IPS DF 4.7 (cell line): ENCODE data around the gene DAP.
"Not testable (repeated sequence)": the region's sequence is repeated elsewhere in the genome, so short reads cannot be mapped to it uniquely, and the experiment has no call there.

ENCODE experiments used
- DNase-seq: peaks from one replicate; pipeline ENCODE4 v3.0.0-alpha.2; 2013; ENCODE audit warnings: low spot score; ENCODE audit errors: extremely low read depth

The DAP gene

DNA sequence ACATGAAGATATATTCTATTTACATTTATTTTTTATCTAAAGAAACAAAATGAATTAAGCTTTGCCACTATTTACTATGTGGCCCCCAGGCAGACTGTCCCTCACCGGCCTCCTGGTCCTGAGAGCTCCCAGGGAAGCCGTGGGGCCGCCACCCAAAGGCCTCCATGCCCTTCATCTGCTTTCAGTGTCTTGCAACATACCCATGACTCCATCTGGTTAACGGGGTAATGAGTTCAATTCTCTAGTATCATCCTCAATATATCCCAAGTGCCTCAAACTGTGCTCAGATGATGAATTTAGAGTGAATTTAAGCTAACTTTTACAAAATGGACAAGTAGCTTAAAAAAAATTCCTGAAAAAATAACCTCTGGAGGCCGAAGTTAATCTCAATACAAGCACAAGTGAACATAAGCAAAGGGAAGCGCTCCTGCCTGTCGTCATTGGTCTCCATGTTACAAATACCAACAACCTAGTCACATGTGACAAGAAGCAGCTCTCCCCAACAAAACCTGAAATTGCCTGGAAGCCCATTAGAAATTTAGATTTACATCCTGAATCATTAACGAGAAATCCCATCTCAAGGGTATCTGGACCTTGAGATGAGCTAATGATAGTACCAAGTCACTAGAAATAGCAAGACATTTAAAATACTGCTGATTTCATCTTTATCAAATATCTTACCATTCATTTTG, 26.1 kb downstream of the DAP start:
- DNase-seq, result no peak

- no peak for DNase-seq
Measured at GRCh38 chr5:10734037-10734709, 26.9 kb downstream of the DAP start.

GRCh38 chr5:10733426-10733825, 27.6 kb downstream of the DAP start:
- DNase-seq, result no peak

DNA sequence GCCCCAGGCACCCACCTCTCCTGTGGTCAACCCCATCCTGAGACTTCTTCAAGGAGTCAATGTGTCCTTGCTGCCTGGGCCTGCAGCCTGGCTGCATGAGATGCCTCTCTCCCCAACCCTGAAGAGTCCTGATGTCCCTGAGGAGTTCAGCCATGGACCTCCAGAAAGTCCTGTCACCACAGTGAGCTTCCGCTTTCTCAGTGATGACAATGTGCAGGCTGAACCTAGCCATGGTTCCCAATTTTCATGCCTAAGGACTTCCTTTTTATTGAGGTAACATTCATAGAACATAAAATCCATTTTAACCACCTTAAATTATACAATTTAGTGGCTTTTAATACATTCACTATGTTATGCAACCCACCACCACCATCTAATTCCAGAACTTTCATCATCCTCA, 29.1 kb downstream of the DAP start:
- no peak for DNase-seq

GRCh38 chr5:10730043-10730351, 31.0 kb downstream of the DAP start:
- no peak for DNase-seq

DNA sequence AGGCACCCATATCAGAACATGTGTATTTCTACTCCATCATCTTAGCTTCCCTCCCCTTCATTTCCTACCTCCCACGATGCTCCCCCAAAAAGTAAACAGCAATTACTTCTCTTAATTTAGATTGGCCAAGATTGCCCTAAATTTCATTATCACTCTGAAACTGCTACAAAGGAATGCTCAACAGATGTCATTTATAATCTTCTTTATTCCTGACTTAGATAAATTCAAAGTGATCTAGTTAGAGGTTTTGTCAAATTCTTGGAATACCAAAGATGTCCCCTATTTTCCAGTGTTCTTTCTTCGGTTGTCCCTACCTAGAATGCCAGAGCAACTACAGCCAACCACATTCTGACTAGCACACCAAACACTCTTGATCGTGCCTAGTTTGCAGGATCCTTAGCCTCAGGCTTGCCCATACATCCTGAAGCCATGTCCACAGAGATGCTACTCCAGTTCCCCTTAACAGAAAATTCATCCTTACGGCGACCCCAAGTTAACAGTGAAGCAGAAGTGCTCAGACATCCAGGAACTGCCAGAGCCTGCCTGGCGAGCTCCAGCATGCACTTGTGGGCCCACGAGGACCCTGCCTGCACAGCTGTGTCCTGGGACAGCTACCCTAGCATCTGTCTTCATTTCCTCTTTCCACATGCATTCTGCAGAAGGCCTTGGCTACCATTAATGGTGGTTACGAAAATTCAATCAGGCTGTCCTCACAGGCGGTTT, 31.6 kb downstream of the DAP start:
- DNase-seq, result no peak

DNA sequence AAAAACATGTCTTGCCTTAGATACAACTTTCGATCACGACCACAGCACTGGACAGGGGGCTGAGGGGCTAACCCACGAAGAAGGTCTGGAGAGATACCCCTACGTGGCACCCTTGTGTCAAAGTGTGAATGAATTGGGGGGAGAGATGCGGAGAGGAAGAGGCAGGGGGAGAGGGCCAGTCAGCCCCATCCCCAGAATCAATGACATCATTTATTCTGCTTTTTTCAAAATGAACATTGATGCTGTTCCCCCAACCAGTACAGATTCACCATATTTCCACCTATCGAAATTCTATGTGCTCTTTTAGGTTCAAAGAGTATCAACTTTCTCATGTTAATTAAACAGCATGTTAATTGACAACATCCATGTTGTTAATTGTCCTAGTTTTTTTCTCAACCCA, 32.4 kb downstream of the DAP start:
- no peak for DNase-seq

- DNase-seq, result no peak
Measured at GRCh38 chr5:10727861-10728260, 33.2 kb downstream of the DAP start.

- DNase-seq, result no peak
Measured at GRCh38 chr5:10726913-10727517, 34.0 kb downstream of the DAP start.

GRCh38 chr5:10726179-10726912, 34.7 kb downstream of the DAP start:
- no peak for DNase-seq

- no peak for DNase-seq
Measured at GRCh38 chr5:10725636-10726035, 35.4 kb downstream of the DAP start.

DNA sequence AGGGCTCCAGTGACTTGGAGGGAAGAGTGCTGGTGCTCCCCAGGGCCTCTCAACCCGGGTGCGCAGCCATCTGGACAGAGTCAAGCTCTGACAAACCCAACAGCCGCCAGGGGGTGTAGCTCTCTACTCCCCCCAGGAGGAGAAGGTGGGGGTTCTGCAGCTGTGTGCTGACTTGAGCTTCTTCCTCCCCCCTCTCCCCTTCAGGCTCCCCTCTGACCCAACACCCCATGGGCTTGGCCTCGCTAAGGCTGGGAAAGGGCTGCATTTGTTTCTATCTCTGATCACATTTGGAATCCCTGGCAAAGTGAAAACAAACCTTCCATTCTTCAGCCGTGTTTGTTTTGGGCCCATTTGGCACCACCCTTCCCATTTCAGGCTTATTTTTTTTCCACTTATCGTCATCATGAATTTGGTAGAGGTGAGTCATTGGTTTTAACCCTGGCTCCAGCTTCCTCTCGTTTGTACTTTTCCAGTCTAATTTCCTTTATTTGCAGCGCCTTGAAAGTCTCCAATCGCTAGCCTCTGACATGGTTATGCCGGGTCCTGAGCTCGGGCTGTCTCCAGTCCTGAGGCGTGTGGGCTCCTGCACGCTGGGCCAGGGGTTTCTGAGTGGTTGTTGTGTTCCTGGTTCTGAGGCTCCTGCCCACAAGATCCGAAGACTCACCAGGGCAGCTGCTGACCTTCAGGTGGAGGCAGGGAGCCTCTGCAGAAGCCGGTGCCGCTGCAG, 36.1 kb downstream of the DAP start:
- no peak for DNase-seq

DNA sequence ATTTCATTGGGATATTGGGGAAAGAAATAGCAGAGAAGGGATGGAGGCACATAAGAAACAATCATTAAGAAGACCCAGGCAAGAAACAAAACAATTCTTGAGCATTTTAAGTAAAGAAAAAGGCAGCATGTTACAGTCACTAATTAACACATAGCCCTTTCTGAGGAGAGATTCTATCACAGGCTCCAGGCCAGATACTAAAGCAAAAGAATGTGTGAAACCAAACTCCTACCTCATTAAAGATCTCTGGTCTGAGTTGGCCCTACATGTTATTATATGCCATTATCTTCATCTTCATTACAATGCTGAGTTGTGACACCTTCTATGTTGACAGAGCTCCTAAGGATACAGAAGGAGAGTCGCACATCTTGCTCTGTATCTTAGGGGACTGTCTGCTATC, 37.5 kb downstream of the DAP start:
- no peak for DNase-seq

DNA sequence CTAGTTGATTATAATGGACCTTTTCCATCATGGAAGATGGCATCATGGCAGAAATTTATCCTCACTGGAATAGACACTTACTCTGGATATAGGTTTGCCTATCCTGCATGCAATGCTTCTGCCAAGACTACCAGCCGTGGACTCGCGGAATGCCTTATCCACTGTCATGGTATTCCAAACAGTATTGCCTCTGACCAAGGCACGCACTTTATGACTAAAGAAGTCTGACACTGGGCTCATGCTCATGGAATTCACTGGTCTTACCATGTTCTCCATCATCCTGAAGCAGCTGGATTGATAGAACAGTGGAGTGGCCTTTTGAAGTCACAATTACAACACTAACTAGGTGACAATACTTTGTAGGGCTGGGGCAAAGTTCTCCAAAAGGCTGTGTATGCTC, 40.3 kb downstream of the DAP start:
- DNase-seq, result not testable (repeated sequence)

DNA sequence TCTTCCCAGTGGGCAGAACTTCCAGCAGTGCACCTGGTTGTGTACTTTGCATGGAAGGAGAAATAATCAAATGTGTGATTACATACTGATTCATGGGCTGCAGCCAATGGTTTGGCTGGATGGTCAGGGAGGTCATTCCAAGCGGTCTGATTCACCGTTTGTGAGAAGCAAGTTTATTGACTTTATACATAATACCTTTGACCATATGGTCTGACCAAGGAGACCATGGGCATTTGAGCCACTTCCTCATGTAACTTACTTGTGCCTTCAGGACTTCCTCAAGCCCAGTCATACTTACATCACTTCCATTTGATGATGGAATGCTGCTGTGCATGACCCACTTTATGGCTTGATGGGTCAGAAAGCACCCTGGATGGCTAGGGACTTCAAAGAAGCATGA, 41.1 kb downstream of the DAP start:
- DNase-seq, result no peak

DNA sequence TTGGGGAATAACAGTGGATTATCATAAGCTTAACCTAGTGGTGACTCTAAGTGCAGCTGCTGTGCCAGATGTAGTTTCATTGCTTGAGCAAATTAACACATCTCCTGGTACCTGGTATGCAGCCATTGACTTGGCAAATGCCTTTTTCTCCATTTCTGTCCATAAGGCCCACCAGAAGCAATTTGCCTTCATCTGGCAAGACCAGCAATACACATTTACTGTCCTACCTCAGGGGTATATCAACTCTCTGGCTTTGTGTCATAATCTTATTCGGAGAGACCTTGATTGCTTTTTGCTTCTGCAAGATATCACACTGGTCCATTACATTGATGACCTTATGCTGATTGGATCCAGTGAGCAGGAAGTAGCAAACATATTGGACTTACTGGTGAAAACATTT, 42.4 kb downstream of the DAP start:
- not testable (repeated sequence) for DNase-seq

GRCh38 chr5:10716825-10717224, 44.2 kb downstream of the DAP start:
- DNase-seq, result not testable (repeated sequence)

GRCh38 chr5:10715605-10716290, 45.3 kb downstream of the DAP start:
- DNase-seq, result no peak

DNA sequence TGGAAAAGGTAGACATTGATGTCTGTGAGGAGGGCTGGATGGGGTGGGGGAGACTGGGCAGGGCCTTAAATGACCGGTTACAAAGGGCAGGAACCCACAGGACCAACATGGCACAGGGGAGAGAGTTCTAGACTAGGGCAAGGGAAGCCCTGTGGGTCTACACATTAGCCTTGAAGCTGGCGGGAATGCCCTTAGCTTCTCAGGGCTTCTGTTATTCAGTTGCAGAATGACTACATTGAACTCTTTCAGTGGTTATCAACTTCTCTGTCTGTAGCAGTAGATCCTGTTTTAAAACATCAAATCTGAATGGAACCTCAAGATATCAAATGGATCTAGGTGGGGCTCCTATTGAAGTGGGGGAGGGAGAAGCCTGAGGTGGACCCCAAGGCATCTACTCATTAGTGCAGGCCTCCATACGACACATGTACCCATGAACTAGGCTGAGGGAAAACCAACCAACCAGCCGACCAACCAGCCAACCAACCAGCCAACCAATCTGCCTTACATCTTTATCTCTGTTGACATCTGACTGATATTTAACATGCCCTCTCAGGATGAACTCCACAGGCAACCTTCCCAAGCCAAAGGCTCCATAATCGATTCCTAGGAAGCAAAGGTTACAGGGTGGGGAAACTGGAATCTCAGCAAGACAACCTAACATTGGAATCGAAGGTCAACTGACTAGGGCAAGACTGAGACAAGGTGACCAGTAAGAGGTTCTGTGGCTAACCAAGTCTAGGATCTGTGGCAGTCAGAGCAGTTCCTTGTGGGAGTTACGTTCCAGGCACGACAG, 48.3 kb downstream of the DAP start:
- no peak for DNase-seq

DNA sequence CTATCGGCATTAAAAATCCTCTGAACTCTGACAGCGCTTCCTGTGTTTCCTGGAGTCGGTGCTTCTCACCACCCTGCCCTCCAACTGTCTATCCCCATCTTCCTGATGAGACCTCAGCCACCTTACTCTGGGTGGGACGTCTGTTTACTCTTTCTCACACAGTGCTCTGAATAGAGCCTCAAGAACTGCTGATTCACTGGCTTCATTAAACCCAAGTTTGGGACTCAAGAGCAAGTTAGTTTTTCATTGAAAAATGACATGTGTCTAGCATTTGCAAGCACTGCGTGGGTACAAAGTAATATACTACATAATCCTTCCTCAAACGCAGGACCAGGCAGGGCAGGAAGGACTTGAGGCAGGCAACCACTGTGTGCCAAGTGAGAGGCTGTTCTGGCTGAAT, 49.5 kb downstream of the DAP start:
- no peak for DNase-seq
